Stimulated activated naive CD8-positive, alpha-beta T cell treated with anti-CD3 and anti-CD28 coated beads, Interleukin-15, Interleukin-2, amounts not matched to agents 100 U/mL and 50 U/mL, for 24 hours (primary cell): Measurements from ENCODE around the gene UTP11.
A peak's percentile ranks its signal among the peaks of the same experiment; 100 is the strongest.
"Not testable (repeated sequence)": the region's sequence is repeated elsewhere in the genome, so short reads cannot be mapped to it uniquely, and the experiment has no call there.

ENCODE experiments used
- ATAC-seq: fragments of 150-1000 bp; cut with Tn5 transposase; one replicate; pipeline ENCODE4 v1.10.0; 2021
- DNase-seq: peaks from one replicate; pipeline ENCODE4 v3.0.0; 2021

Gene UTP11

DNA sequence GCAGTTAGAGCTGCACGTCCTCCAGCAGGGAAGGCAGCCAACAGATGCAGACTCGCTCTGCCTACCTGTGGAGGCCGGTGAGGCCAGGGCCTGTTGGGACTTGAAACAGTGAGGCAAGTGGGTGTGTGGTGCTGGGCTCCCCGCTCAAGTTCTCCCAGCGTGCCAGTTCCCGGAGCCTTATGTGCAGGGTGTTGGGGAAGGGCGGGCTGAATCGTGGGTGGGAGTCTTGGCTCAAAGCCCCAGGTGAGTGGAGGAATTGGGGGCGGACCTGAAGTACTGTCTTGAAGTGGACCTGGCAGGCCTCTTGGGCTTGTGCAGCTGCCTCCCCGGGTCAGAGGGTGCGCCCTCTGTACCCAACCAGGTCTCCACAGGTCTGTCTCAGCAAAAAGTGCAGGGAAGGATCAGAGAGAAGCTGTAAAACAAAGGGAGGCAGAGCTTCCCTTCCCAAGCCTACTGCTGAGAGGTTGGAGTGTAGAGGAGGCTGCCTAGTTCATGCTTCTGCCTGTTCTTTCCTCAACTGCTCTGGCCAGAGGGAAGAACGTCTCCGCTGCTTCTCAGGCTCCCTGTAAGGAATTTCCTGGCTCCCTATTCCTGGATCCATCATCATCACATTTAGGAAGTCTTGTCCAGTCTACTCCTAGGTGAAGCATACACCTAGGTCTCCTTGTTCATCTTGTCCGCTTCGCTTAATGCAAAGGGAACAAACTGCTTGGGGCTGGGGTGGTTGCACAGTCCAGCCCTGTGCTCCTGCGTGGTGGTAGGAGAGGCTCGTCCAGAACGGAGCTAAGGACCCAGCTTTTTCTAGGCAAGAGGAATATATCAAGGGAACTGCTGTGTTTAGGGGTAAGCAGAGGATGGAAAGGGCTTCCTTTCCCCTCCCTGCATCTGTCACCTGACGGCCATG, 14.9 kb downstream of the UTP11 start:
- no peak for DNase-seq
- ATAC-seq, result no peak

DNA sequence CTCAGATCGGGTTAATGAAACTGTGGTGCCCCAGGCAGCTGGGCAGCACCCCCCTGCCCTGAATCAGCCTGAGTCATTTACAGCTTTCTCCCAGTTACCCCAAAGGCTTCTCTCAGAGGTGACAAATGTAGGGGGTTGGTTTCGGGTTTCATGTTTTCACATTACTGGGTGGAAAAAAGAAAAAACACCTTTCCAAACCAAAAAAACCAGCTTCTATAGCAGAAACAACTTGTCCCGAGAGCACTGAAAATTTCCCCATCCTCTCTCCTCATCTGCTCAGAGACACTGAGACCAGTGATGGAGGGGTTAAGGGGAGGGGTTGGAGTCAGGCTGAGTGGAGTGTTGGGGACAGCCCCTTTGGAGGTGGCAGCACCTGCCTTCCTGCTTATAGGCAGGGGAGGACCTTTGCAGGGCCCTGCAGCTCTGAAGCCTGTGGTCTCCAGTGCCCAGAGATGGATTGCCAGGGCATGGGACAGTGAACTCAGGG, 15.6 kb downstream of the UTP11 start:
- peak; percentile 91 for ATAC-seq
- peak; percentile 80 for DNase-seq

DNA sequence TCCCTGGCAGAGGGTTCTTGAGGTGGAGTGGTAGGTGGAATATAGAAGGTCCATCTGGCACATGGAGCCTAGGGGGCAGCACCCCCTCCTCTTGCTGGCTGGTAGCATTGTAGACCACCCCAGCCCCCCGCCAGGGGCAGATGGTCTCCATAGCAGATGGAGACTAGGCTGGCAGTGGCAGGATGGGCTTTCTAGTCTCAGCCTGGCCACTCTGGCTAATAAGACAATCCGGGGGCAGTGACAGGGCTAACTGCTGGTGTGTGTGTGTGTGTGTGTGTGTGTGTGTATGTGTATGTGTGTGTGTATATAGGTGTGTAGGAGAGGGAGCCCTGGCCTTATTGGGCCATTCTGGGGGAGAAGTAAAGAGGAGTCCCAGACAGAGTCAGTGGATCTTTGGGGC, 16.1 kb downstream of the UTP11 start:
- ATAC-seq, result no peak
- no peak for DNase-seq

DNA sequence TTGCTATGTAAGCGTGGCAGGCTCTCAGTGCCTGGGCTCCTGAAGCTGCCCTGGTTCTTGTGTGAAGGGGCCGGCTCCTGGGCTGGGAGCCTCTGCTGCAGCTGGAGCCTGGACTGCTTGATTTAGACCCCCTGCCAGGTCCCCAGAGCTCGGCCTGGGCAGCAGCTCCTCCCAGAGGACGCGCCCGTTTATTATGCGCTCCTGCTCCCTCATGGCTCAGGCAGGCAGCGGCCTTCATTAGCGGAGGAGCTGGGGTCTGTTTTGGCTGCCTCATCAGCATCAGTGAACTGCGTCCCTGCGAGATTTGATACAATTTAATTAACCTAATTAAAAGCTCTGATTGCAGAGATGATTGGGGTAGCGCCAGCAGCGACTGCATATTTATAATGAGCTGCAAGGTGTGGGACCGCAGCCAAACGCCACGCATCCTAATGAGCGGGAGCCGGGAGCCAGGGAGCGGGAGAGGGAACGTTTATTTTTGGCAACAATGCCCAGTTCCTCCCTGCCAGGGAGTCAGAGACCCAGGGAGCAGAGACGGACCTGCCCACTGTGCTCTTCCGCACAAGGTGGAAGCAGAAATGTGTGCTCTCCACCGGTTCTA, 16.6 kb downstream of the UTP11 start:
- DNase-seq (no peak), ATAC-seq (no peak)

DNA sequence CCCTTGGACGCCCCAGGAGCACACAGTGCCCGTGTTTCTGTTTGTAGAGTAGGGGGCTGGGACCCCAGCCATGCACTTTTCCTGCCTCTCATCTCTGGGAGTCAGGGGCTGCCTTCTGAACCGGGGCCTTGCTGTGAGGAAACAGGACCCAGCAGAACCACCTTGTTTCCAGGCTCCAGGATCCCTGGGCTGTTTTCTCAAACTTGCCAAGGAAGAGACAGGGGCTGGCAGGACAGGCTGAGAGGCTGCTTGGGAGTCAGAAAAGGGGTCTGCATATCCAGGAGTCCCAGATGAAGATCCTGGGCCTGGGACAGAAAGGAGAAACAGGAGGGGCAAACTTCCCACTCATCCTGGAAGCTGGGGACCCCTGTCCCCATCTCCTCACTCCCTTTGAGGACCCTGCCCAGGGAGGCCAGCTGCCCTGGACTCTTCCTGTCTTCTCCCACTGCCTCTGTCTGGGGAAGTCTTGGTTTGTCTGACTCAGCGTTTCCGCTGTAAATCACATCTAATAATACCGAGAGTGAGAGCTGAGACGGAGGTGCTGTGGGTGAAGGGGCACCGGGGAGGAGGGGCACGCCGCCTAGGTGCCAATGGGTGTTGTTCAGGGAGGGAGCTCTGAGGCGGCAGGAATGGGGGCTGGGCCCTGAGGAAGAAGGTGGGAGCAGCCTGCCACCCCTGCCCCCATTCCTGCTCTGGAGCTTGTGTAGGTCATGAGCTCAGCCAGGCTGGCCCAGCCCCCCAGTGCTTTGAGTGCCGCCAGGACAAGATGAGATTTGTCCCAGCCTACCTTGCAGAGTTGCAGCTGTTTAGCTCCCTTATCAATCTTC, 17.4 kb downstream of the UTP11 start:
- ATAC-seq (peak; percentile 60), DNase-seq (peak; percentile 84)

DNA sequence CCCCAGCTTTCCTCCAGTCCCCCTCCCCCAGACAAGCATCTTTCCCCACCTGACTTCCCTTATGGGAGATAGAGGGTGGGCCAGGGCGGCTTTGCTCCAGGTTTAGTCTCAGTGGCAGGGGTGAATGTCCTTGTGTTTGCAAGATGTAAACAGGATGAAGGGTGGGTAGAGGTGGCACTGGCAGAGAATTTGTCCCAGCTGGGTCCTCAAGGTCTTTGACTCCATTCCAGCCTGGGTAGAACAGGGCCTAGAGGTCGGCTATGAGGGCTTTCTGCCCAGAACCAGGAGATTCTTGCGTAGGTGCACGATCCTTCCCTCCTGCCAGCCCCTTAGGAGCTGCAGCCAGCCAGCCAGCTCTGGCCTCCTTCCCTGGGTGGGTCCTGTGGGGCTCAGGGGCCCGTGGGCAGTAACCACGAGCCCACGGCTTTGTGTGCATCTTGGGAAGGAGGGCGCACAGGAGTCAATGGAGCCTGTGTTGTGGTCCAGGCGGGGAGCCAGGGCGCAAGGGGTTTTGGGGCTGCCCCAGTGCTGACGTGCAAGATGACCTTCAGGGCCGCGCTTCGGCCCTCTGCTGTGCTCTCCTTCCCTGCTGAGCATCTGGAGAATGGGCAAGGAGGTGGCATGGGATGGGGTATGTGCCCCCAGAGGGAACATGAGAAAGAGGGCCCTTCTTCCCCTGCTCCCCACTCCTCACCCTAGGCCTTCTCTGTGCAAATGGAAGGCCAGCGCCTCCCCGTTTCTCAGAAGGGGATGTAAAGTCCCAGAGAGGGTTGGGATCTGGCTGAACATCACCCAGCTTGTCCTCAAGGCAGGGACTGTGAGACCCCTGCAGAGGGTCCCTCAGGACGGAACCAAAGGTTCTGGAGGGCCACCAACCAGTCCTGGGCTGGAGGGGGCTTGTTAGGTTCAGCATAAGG, 18.3 kb downstream of the UTP11 start:
- no peak for DNase-seq

DNA sequence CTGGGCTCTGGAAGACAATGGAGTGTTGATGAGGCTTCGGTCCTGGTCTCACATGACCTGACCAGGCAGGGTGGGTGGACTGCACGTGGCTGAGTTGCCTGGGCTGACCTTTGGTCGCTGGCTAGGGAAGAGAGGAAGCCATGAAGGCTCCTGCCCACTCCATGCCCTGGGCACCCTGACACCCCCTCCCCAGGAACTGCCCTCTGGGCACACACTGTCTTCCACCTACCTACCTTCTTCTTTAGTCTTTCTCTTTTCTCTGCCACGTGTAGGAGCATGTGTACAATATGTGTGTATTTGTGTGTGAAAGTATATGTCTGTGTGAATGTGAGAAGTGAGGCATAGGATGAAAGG, 19.0 kb downstream of the UTP11 start:
- ATAC-seq (no peak), DNase-seq (no peak)

More for the DNA sequence above, 18.3 kb downstream of the UTP11 start:
- ATAC-seq, result no peak

DNA sequence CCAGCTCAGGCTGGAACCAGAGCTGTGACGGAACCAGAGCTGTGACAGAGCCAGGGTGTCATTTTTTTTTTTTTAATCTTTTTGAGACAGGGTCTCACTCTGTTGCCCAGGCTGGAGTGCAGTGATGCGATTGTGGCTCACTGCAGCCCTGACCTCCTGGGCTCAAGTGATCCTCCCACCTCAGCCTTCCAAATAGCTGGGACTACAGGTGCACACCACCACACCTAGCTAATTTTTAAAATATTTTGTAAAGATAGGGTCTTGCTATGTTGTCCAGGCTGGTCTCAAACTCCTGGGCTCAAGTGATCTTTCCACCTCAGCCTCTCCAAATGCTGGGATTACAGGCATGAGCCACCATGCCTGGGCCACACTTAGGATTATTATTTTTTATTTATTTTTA, 20.5 kb downstream of the UTP11 start:
- ATAC-seq, DNase-seq: not testable (repeated sequence)

DNA sequence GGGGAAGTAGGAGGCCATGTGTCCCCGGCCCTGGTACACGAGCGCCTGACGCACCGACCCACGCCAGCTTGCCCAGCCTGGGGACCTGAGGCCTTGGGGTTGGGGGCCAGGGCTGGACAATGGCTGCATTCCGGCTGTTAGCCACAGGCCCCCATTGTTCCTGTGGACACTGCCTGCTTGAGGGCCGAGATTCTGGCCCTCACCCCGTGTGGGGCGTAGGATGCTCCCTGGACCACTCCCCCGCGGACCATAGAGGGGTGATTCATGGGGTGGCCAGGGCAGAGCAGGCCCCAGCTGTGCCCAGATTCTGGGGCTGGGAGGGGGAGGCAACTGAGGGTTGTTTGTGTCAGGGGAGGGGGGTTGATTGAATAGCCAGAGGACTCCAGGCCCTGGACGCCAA, 22.3 kb downstream of the UTP11 start:
- no peak for DNase-seq
- no peak for ATAC-seq

DNA sequence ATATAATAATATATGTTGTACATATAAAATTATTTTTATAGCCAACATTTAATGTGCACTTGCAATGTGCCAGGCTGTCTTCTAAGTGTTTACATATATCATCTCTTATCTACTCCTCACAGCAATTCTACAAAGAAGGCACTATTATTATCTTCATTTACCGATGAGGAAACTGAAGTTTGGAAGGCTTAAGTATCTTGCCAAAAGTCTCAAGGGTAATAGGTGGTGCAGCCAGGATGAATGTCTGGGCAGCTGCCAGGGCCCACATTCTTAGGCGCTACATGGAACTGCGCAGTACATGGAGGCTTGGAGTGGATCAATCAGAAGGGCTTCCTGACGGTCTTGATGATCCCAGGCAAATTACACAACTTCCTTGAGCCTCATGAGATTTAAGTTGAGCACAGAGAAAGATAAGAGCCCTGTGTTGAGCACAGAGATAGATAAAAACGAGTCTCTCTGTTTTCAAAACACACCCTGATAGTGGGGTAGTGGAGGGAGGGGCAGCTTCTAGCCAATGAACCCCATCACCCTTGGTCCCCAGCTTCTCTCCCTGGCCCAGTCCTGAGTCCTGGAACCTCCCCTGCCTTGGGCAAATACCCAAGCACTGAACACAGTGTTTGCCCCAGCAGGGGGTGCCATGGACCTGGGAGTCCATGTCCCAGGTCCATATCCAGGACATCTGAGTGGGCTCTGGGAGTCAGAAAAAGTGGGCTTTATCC, 24.8 kb downstream of the UTP11 start:
- DNase-seq, result peak; percentile 41
- ATAC-seq, result no peak

DNA sequence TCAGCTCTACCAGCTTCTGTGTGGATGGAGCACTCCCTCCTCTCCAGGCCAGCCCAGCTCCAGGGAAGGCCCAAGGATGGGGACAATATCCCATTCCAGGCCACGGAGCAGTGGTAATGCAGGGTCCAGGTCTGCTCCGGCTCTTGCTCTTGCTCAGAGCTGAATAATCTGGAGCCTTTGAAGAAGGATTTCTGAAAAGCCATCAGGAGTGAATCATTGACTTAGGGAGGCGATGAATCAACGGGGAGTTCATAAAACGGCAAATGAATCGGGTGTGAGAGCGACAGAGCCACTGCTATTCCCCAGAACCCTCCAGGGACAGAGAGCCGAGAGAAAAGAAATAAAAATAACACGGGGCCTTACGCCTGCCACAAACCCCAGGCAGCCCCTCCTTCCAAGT, 26.3 kb downstream of the UTP11 start:
- ATAC-seq, result no peak

DNA sequence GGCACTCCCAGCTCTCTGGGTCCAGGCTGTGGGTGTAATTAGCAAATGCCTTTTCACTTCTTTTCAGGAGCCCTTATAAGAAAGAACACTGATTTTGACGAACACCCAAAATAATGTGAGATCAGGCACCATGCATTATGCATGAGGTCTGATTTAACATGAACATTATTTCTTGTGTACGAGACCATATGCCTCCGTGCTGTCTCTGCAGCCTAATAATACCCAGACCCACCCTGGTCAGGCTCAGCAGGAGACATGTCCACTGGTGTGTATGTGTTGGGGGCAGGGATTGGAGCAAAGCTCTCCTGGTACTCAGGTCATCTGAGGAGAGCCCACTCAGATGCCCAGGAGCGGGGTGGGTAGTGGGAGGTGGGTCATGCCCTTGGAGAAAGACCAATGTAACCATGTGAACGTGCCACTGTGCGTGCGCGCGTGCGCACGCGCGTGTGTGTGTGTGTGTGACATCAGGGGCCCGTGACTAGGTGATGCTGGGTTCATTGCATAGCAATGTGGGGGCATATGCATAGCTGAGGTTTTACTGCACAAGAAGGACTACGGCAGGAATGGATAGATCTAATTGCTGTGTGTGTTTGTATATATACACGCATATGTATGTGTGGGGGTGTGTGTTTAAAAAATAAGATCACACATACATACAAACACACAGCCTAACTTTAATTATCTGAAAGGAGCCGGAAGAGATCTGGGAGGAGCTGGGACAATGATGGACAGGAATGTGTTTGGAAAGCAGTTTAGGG, 27.0 kb downstream of the UTP11 start:
- ATAC-seq, result no peak

More for the DNA sequence above, 26.3 kb downstream of the UTP11 start:
- no peak for DNase-seq

DNA sequence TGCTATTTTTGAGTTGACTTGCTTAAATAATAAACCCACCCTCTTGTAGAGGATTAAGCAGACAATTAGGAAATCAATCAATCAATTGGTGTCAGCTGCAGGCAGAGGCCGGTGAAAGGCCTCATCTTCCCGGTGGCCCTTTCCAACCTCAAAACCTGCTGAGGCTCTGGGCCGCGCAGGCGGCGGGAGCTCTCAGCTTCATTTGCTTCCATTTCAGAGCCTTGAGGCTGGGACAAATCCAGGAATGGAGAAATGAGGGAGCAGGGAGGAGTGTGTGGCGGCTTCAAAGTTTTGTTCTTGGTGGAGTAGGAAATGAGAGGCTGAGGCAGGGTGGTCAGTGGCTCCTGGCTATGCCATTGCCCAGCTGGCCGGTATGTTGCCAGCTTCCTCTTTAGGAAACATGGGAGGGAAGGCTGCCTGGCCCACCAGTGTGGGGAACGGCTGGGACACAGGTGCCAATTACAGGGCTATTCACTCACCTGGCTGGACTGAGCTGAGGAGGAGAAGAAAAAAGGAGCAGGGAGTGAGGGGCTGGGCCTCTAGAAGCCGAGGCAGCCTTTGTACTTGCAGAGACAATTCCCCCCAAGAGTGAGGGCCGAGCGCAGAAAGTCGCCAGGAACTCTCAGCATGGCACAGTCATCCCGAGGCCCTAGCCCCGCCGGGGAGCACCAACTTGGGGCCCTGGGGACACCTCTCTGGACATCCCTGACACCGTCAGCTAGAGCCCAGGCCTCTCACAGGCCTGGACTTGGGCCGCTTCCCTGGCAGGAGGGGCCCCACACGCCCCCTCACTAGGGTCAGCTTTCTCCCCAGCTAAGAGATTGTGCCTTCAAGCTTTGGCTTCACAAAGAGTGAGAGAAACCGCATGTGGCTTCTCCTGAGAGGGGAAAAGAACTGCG, 29.7 kb downstream of the UTP11 start:
- ATAC-seq, result no peak
- no peak for DNase-seq

More for the DNA sequence above, 27.0 kb downstream of the UTP11 start:
- no peak for DNase-seq

DNA sequence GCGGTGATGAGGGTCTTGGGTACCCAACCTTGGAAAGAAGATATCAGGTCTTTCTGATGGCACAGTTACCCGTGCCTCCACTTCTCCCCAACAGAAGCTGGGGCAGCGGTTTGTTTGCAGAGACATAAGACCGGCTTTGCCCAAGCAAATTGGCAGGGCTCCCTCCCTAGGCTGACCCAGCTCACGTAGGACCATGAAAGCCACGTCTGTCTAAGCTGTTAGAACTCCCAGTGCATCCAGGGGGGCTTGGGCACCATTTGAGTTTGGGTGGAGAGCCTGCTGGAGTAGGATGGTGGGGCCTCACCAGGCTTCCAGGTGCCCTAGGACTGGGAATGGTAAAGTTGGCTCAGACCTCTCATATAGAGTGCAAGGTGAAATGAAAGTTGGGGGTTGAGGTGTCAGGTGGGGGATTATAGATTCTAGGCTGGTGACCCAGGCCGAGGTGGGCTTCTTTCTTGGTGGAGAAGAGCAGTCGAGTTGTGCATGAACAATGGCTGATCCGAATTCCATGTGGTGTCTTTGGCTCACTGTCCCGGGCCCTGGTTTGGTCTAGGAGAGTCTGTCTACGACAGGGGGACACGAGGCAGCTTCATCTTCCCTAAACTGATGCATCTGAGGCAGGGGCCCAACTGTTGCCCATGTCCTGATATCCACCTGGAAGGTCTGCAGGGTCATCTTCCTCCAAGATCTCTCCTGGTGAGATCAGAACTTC, 30.7 kb downstream of the UTP11 start:
- no peak for ATAC-seq

DNA sequence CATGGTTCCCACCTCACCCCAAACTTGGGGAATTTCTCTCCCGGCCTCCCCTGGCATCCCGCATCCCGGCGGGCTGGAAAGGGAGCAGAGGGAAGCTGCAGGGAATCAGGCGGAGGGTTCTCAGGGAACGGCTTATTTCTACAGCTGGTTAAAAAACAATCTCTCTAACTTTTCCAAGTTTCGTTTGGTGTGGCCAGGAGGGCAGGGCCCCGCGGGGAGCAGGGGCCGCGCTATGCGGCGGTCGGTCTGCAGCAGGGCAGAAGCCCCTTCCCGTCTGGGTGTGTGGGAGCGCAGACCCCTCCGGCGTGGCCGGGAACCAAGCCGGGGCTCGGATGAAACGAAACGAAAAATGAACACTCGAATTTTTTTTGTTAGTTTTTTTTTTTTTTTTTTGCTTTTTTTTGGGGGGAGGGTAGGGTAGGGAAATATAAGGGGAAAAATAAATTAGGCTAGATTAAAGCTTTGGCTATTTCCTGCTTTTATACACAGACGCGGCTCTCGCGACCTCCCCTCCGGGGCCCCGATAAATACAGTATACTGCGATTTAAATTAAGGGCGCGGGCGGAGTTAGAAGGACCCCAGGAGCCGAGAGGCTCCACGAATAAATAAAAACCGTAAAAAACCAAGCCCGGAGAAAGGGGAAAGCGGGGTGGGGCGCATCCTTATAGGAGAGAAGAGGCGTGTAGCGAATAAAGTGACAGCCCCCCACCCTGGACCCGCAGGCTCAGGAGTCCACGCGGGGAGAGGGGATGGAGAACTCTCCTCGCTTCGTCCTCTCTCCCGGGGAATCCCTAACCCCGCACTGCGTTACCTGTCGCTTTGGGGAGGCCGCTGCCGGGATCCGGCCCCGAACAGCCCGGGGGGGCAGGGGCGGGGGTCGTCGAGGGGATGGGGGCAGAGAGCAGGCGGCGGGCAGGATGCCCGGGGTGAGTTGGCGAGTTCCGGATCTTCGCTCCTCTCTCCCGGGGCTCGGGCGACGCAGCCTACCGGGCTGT, 32.0 kb downstream of the UTP11 start:
- DNase-seq (no peak), ATAC-seq (no peak)

More for the DNA sequence above, 30.7 kb downstream of the UTP11 start:
- no peak for DNase-seq

DNA sequence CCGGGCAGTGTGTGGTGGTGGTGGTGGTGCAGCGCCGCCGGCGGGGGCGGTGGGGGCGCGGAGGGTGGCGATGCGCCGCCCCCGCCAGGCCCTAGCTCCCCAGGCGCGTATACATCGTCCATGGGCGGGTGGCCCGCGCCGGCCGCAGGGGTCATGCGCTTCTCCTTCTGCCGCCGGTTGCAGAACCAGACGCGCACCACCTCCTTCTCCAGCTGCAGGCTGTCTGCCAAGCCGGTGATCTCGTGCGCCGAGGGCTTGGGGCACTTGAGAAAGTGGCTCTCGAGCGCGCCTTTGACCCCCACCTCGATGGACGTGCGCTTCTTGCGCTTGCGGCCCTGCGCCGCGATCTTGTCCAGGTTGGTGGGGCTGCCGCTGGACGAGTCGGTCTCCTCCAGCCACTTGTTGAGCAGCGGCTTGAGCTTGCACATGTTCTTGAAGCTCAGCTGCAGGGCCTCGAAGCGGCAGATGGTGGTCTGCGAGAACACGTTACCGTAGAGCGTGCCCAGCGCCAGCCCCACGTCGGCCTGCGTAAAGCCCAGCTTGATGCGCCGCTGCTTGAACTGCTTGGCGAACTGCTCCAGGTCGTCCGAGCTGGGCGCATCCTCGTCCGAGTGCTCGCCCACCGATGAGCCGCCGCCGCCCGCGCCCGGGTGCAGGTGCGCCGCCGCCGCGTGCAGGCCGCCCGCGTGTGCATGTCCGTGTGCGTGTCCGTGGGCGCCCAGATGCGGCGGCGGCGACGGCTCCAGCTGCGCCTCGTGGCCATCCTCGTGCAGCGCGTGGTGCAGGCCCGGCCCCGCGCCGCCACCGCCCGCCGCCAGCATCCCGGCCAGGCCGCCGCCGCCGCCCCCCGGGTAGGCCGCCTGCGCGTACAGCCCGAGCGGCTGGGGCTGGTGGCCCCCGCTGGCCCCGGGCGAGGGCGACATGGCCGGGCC, 33.1 kb downstream of the UTP11 start:
- no peak for DNase-seq

More for the DNA sequence above, 33.1 kb downstream of the UTP11 start:
- ATAC-seq, result no peak
